Hematopoietic multipotent progenitor cell treated with erythropoietin and hydrocortisone succinate and interleukin-3 and kit ligand, for 15 days (in vitro differentiated cells): ENCODE data around the gene LCK.
"Not testable (repeated sequence)": the region's sequence is repeated elsewhere in the genome, so short reads cannot be mapped to it uniquely, and the experiment has no call there.

Experiments
- DNase-seq: peaks from one replicate; pipeline ENCODE4 v3.0.0-alpha.2; 2015; ENCODE audit warnings: low spot score

LCK gene

DNA sequence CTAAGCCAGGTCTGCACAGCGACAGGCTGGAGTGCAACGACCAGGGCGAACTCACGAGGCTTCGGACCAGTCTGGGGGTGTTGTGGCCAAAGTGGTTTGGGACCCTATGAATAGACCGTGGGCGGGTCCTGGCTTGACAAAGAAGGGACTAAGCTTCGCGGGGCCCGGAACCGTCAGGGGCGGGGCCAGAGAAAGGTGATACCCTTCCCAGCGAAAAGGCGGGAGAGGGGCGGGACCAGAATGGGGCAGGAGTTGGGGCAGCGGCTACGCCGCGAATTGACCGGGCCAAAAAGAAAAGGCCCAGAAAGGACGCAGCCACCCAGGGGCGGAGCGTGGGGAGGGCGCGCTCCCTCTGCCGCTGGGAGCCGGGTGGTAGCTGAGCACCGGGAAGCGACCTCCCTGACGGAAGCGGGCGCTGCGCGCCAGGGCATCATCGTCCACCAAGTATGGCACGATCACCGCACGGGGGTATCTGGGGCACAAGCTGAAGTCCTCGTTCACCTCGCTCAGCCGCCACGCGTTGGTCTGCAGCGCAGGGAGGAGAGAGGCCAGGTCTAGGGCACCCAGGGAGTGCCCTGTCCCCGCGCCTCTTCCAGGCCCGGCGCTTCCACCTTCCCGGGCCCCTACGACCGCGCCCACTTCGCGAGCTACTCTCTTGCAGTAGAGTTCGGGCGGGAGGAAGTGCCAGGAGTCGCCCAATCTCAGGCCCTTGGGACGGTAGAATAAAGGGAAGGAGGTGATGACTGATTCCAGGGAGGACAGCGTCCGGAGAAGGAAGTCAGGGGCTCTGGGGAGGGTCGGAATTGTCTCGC lies 10.7 kb upstream of the LCK start:
- no peak for DNase-seq

GRCh38 chr1:32241001-32241763 lies 9.9 kb upstream of the LCK start:
- no peak for DNase-seq

GRCh38 chr1:32242341-32242851 lies 8.7 kb upstream of the LCK start:
- no peak for DNase-seq

DNA sequence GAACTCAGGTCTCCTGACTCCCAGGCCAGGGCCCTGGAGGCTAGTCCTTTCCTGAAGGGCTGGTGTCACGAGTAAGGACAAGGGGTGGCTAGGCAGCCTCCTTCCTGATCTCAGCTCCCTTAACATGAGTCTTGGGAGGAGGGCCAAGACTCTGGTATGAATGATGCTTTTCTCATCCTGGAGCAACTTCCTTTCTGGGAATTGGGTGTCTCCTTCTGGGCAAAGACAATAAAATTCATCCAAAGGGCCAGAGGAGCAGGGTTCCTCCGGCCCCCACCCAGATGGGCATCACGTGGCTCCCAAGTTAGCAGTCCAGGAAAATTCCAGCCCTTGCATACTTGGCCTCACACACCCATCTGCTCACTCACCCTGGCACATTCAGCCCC lies 4.2 kb upstream of the LCK start, which contains the start of gene FAM167B:
Gene FAM167B, plus strand, starts transcription at position 335 of the 386 bp plus-strand sequence. CDS start 200 bp downstream, outside the sequence.
- DNase-seq = no peak

GRCh38 chr1:32247452-32247851 lies 3.6 kb upstream of the LCK start:
- DNase-seq = no peak

DNA sequence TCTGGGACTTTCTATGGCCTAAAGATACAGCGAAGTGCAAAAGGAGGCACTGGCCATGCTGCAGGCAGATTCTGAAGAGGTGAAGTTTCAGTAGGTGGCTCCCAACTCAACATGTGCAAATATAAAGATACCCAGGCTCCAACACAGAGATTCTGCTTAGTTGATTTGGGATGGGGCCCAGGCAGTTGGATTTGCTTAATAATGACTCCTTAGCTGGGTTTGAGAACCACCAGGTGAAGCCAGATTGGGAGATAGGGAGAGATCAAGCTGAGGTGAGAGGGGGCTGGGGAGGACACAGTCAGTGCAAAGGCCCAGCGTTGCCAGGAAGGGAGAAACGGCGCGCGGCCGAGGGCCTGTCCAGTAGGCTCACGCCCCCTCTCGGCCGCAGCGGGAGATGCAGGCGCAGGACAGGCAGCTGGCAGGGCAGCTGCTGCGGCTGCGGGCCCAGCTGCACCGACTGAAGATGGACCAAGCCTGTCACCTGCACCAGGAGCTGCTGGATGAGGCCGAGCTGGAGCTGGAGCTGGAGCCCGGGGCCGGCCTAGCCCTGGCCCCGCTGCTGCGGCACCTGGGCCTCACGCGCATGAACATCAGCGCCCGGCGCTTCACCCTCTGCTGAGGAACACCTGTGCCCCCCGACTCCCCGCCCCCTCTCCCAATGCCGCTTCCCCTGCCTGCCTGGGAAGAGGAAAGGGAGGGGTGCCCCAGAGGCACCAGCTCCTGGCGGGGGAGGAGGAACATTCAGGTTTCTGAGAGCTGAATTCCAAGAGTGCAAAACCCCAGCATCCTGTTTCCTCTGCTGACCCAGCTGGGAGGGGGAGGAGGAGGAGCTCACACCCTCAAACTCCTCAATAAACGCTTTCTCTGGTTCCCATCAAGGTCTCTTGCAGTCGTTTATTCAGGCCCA lies 2.8 kb upstream of the LCK start:
- DNase-seq = peak; percentile 75

- DNase-seq = no peak
Measured at GRCh38 chr1:32249831-32250525, 1.1 kb upstream of the LCK start.

DNA sequence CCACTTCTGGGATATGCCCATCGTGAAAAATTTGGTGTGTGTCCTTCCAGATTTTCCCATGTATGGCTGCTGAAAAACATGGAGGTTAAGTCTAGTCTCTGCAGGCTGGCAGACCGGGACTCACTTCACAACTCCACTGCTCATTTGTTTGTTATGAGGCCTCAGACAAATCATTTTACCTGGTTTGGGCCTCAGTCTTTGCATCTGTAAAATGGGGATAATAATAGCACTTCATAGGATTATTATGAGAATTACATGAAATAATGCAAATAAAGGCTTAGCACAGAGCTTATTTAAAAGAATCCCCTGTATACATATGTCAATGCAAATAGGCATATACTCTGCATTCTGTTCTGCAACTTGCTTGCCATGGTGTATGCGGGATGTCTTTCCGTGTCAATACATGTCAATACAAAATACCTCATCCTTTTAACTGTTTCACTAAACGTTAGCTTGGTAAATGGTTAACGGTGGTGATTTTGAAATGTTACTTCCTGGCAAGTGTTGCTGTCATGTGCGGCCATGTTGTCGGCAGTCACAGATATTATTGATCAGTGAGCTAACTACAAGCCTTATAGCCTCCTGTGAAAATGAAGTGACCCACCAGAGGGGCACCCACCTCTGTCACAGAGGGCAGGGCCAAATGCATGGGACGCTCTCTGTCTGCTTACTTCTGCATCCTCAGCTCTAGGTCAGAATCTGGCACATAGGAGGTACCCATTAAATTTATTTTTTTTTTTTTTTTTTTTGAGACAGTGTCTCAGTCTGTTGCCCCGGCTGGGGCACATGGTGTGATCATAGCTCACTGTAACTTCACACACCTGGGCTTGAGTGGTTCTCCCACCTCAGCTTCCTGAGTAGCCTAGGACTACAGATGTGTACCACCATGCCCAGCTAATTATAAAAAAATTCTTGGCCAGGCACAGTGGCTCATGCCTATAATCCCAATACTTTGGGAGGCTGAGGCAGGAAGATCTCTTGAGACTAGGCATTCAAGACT lies 4.3 kb downstream of the LCK start:
- DNase-seq = no peak

- DNase-seq = no peak
Measured at GRCh38 chr1:32256473-32257226, 5.6 kb downstream of the LCK start.

- no peak for DNase-seq
Measured at GRCh38 chr1:32257227-32257508, 6.1 kb downstream of the LCK start.

DNA sequence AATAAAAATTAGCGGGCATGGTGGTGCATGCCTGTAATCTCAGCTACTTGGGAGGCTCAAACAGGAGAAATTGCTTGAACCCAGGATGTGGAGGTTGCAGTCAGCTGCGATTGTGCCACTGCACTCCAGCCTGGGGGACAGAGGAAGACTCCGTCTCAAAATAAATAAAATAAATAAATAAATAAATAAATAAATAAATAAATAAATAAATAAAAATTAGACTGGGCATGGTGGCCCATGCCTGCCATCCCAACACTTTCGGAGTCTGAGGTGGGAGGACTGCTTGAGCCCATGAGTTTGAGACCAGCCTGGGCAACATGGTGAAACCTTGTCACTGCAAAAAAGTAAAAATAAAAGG lies 12.2 kb downstream of the LCK start:
- DNase-seq = not testable (repeated sequence)

GRCh38 chr1:32263744-32264143 lies 12.7 kb downstream of the LCK start:
- DNase-seq = no peak

DNA sequence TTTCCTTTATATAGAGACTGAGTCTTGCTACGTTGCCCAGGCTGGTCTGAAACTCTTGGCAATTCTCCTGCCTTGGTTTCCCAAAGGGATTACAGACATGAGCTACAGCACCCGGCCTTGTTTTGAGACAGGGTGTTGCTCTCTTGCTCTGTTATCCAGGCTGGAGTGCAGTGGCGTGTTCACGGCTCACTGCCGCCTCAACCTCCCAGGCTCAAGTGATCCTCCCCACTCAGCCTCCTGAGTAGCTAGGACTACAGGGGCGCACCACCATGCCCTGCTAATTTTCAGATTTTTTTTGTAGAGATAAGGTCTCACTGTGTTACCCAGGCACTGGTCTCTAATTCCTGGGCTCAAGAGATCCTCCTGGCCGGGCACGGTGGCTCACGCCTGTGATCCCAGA lies 14.8 kb downstream of the LCK start:
- DNase-seq = no peak

GRCh38 chr1:32266921-32267591 lies 16.0 kb downstream of the LCK start:
- no peak for DNase-seq

- no peak for DNase-seq
Measured at GRCh38 chr1:32269744-32270143, 18.7 kb downstream of the LCK start.

- DNase-seq = no peak
Measured at GRCh38 chr1:32272557-32273390, 21.7 kb downstream of the LCK start.

DNA sequence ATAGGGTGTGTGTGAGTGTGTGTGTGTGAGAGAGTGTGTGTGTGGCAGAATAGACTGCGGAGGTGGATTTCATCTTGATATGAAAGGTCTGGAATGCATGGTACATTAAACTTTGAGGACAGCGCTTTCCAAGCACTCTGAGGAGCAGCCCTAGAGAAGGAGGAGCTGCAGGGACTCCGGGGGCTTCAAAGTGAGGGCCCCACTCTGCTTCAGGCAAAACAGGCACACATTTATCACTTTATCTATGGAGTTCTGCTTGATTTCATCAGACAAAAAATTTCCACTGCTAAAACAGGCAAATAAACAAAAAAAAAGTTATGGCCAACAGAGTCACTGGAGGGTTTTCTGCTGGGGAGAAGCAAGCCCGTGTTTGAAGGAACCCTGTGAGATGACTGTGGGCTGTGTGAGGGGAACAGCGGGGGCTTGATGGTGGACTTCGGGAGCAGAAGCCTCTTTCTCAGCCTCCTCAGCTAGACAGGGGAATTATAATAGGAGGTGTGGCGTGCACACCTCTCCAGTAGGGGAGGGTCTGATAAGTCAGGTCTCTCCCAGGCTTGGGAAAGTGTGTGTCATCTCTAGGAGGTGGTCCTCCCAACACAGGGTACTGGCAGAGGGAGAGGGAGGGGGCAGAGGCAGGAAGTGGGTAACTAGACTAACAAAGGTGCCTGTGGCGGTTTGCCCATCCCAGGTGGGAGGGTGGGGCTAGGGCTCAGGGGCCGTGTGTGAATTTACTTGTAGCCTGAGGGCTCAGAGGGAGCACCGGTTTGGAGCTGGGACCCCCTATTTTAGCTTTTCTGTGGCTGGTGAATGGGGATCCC lies 22.5 kb downstream of the LCK start:
- DNase-seq = no peak
